Neural progenitor cell (in vitro differentiated cells): ENCODE results near the gene RIC8B. TPM values are rescaled to one million over a fixed set of nuclear protein-coding genes. Genes with fewer than 3 reads are reported as not detected.
A peak's percentile ranks its signal among the peaks of the same experiment; 100 is the strongest.

Source experiments
- DNase-seq: peaks from one replicate; pipeline ENCODE4 v3.0.0-alpha.2; 2016; ENCODE audit warnings: low spot score
- H2AFZ ChIP-seq: fragments of 200-600 bp; sonication (generic); replicated peaks from 2 replicates; pipeline ENCODE4 v1.6.1; 2016; ENCODE audit warnings: antibody characterized with exemption
- H3F3A ChIP-seq: fragments of 200-600 bp; sonication (generic); 2 replicates; pipeline ENCODE4 v1.6.1; 2016; ENCODE audit warnings: antibody characterized with exemption, low read depth
- H3K27ac ChIP-seq: fragments of 200-600 bp; sonication (generic); 2 replicates; pipeline ENCODE4 v1.5.1; 2016; ENCODE audit warnings: mild to moderate bottlenecking
- H3K27me3 ChIP-seq: fragments of 200-600 bp; sonication (generic); 2 replicates; pipeline ENCODE4 v1.6.1; 2016; ENCODE audit warnings: mild to moderate bottlenecking, moderate library complexity
- H3K36me3 ChIP-seq: fragments of 200-600 bp; sonication (generic); 2 replicates; pipeline ENCODE4 v1.5.1; 2016
- H3K4me1 ChIP-seq: fragments of 200-600 bp; sonication (generic); 2 replicates; pipeline ENCODE4 v1.6.1; 2016; ENCODE audit warnings: mixed run types
- H3K4me2 ChIP-seq: fragments of 200-600 bp; sonication (generic); 2 replicates; pipeline ENCODE4 v1.6.1; 2016
- H3K4me3 ChIP-seq: fragments of 200-600 bp; sonication (generic); 2 replicates; pipeline ENCODE4 v1.5.1; 2016
- H3K79me2 ChIP-seq: fragments of 200-600 bp; sonication (generic); 2 replicates; pipeline ENCODE4 v1.6.1; 2016; ENCODE audit warnings: low read depth
- H3K9ac ChIP-seq: fragments of 200-600 bp; sonication (generic); 2 replicates; pipeline ENCODE4 v1.6.1; 2016
- H3K9me3 ChIP-seq: fragments of 200-600 bp; sonication (generic); 2 replicates; pipeline ENCODE4 v1.5.1; 2016; ENCODE audit warnings: low read depth
- H4K20me1 ChIP-seq: fragments of 200-600 bp; sonication (generic); 2 replicates; pipeline ENCODE4 v1.6.1; 2016; ENCODE audit warnings: low read depth
- H3K27ac Mint-ChIP-seq: 3 replicates; pipeline ENCODE4 v1.8.0; 2021; ENCODE audit warnings: mixed read lengths
- H3K27me3 Mint-ChIP-seq: 2 replicates; pipeline ENCODE4 v1.8.0; 2022; ENCODE audit warnings: low read depth, mild to moderate bottlenecking, inconsistent platforms, moderate library complexity, mixed read lengths; ENCODE audit not compliant: insufficient read depth
- H3K36me3 Mint-ChIP-seq: 3 replicates; pipeline ENCODE4 v1.8.0; 2021; ENCODE audit warnings: mixed read lengths
- H3K4me1 Mint-ChIP-seq: 3 replicates; pipeline ENCODE4 v1.8.0; 2021; ENCODE audit warnings: mixed read lengths
- H3K4me3 Mint-ChIP-seq: 3 replicates; pipeline ENCODE4 v1.8.0; 2021; ENCODE audit warnings: mild to moderate bottlenecking, moderate library complexity, mixed read lengths
- H3K9me3 Mint-ChIP-seq: 3 replicates; pipeline ENCODE4 v1.8.0; 2020; ENCODE audit warnings: mixed read lengths
- EZH2 ChIP-seq: fragments of 200-600 bp; sonication (generic); IDR thresholded peaks from 2 replicates; pipeline ENCODE4 v1.6.1; 2017; ENCODE audit warnings: antibody characterized with exemption, mild to moderate bottlenecking, moderate library complexity
- EZH2phosphoT487 ChIP-seq: fragments of 200-600 bp; sonication (generic); IDR thresholded peaks from 2 replicates; pipeline ENCODE4 v1.6.1; 2017; ENCODE audit warnings: antibody characterized with exemption
- total RNA-seq: library from RNA; depleted of rRNA; stranded (reverse); fragments of >200 nt; gene quantifications from 2 replicates; pipeline ENCODE4 v1.2.3, GENCODE V29; 2015; ENCODE audit warnings: low replicate concordance
- TF ChIP-seq, protein P1 (sequence below): fragments of 200-600 bp; sonication (generic); IDR thresholded peaks from 2 replicates; pipeline ENCODE4 v1.5.1; 2017; ENCODE audit warnings: antibody characterized with exemption, mild to moderate bottlenecking

The RIC8B gene
- total RNA-seq, 1 donor from 2014 or later = 33.2 TPM

DNA sequence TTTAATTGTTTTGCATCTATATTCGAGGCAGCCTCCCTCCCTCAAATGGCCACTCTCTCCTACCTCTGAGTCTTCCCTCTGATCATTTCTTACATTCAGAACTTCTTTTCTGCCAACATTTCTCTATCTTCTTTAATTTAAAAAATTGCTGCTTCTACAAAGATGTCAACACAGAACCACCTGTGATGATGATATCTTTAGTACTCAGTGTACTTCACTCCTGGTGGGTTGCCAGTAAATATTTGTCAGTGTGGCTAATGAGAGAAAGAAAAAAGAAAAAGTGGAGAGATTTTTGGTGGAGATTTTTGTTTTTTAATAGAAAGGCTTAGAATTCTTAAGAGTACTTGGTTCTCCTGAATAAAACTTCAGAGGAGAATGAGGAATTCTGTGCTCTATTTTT, 8.1 kb downstream of the RIC8B start:
- no peak overlapping the region for H3K27ac Mint-ChIP-seq
- TF ChIP-seq EZH2 (no peak), EZH2phosphoT487 (no peak)
- TF ChIP-seq, protein P1, sequence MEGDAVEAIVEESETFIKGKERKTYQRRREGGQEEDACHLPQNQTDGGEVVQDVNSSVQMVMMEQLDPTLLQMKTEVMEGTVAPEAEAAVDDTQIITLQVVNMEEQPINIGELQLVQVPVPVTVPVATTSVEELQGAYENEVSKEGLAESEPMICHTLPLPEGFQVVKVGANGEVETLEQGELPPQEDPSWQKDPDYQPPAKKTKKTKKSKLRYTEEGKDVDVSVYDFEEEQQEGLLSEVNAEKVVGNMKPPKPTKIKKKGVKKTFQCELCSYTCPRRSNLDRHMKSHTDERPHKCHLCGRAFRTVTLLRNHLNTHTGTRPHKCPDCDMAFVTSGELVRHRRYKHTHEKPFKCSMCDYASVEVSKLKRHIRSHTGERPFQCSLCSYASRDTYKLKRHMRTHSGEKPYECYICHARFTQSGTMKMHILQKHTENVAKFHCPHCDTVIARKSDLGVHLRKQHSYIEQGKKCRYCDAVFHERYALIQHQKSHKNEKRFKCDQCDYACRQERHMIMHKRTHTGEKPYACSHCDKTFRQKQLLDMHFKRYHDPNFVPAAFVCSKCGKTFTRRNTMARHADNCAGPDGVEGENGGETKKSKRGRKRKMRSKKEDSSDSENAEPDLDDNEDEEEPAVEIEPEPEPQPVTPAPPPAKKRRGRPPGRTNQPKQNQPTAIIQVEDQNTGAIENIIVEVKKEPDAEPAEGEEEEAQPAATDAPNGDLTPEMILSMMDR = no peak

DNA sequence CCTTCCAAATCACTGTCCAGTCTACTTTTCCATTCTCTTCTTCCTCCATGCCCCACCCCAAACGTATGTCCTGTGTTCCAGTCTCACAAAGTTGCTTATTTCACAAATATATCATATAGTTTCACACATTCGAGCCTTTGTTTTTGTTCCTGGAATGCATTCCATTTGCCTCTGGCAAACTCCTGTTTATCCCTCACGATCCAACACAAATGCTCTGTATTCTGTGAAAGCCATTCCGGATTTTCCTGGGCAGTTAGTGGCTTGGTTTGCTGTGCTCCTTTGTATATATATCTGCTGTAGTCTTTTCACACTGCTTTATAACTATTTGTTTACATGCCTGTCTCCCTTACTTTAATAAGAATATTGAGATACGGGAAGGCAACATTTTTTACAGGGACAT, 9.0 kb downstream of the RIC8B start:
- H3K27ac ChIP-seq = no peak overlapping the region
- no peaks in the 10 kb centered on the region for H3F3A ChIP-seq
- Mint-ChIP-seq H3K4me3 (no peak overlapping the region), H3K36me3 (peaks cover 42% of the 10 kb centered on the region), H3K27ac (peak overlapping the region; percentile 3), H3K9me3 (peaks cover 20% of the 10 kb centered on the region), H3K27me3 (no peaks in the 10 kb centered on the region), H3K4me1 (peaks cover 5% of the 10 kb centered on the region)
- H3K4me1 ChIP-seq = no peaks in the 10 kb centered on the region
- H3K36me3 ChIP-seq = peaks cover 3% of the 10 kb centered on the region
- H3K27me3 ChIP-seq = no peaks in the 10 kb centered on the region
- no peak overlapping the region for H3K4me3 ChIP-seq
- no peak overlapping the region for H2AFZ ChIP-seq
- H3K9ac ChIP-seq = no peak overlapping the region
- H3K9me3 ChIP-seq = no peaks in the 10 kb centered on the region
- DNase-seq = no peak
- TF ChIP-seq EZH2phosphoT487 (no peak), EZH2 (no peak)
- TF ChIP-seq, protein P1 = no peak
- peaks cover 78% of the 10 kb centered on the region for H3K79me2 ChIP-seq
- H4K20me1 ChIP-seq = peaks cover 31% of the 10 kb centered on the region
- no peak overlapping the region for H3K4me2 ChIP-seq

More for the DNA sequence above, 8.1 kb downstream of the RIC8B start:
- H3K4me1 Mint-ChIP-seq = peaks cover 5% of the 10 kb centered on the region
- peaks cover 87% of the 10 kb centered on the region for H3K79me2 ChIP-seq
- no peak overlapping the region for H3K9ac ChIP-seq
- no peaks in the 10 kb centered on the region for H3K4me1 ChIP-seq
- H4K20me1 ChIP-seq = peaks cover 38% of the 10 kb centered on the region
- no peaks in the 10 kb centered on the region for H3K9me3 ChIP-seq
- H3K27ac ChIP-seq = no peak overlapping the region
- peaks cover 11% of the 10 kb centered on the region for H3K9me3 Mint-ChIP-seq
- peaks cover 40% of the 10 kb centered on the region for H3K36me3 Mint-ChIP-seq
- no peaks in the 10 kb centered on the region for H3F3A ChIP-seq
- peaks cover 3% of the 10 kb centered on the region for H3K36me3 ChIP-seq
- no peaks in the 10 kb centered on the region for H3K27me3 ChIP-seq
- no peak for DNase-seq
- no peak overlapping the region for H3K4me3 ChIP-seq
- no peak overlapping the region for H2AFZ ChIP-seq
- H3K4me3 Mint-ChIP-seq = no peak overlapping the region
- no peak overlapping the region for H3K4me2 ChIP-seq
- no peaks in the 10 kb centered on the region for H3K27me3 Mint-ChIP-seq

DNA sequence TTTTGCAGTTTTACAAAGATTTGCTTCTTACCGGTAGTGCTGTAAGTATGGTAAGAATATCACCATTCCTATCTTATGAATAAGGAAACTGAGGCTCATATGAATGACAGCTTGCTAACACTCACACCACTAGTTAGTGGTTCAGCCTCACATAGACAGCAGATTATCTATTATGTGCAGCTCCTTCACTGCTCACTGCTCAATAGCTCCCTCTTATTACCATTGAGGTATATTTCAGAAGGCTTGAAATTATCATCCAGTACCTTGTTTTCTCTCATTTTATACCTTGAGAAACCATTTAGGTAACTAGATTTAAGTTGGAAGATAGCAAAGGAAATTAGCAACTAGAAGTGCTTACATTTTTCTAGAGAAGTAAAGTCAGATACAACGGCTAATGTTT, 15.5 kb downstream of the RIC8B start:
- Histone ChIP-seq H3K4me3 (no peak overlapping the region), H3K9ac (no peak overlapping the region), H3K27me3 (no peaks in the 10 kb centered on the region), H3K36me3 (peaks cover 5% of the 10 kb centered on the region), H3K9me3 (no peaks in the 10 kb centered on the region), H3K4me2 (no peak overlapping the region), H4K20me1 (no peaks in the 10 kb centered on the region), H3K4me1 (no peaks in the 10 kb centered on the region), H3K27ac (no peak overlapping the region), H3F3A (no peaks in the 10 kb centered on the region), H2AFZ (no peak overlapping the region), H3K79me2 (peaks cover 26% of the 10 kb centered on the region)
- peaks cover 30% of the 10 kb centered on the region for H3K9me3 Mint-ChIP-seq
- H3K36me3 Mint-ChIP-seq = peaks cover 79% of the 10 kb centered on the region
- TF ChIP-seq, protein P1 = peak; percentile 27
- TF ChIP-seq EZH2 (no peak), EZH2phosphoT487 (no peak)
- no peak overlapping the region for H3K4me3 Mint-ChIP-seq
- DNase-seq = no peak
- no peaks in the 10 kb centered on the region for H3K4me1 Mint-ChIP-seq
- H3K27ac Mint-ChIP-seq = no peak overlapping the region
- no peaks in the 10 kb centered on the region for H3K27me3 Mint-ChIP-seq
